HG02840 (cell line): Measurements from ENCODE around the gene CD8B2.
"Not testable (repeated sequence)": the region's sequence is repeated elsewhere in the genome, so short reads cannot be mapped to it uniquely, and the experiment has no call there.

ENCODE experiments used
- ATAC-seq: cut with Tn5 transposase; IDR thresholded peaks from one replicate; pipeline ENCODE4 v1.9.1; 2021; ENCODE audit warnings: mild to moderate bottlenecking, moderate library complexity, moderate number of reproducible peaks; ENCODE audit not compliant: unreplicated experiment, low FRiP score

The CD8B2 gene

DNA sequence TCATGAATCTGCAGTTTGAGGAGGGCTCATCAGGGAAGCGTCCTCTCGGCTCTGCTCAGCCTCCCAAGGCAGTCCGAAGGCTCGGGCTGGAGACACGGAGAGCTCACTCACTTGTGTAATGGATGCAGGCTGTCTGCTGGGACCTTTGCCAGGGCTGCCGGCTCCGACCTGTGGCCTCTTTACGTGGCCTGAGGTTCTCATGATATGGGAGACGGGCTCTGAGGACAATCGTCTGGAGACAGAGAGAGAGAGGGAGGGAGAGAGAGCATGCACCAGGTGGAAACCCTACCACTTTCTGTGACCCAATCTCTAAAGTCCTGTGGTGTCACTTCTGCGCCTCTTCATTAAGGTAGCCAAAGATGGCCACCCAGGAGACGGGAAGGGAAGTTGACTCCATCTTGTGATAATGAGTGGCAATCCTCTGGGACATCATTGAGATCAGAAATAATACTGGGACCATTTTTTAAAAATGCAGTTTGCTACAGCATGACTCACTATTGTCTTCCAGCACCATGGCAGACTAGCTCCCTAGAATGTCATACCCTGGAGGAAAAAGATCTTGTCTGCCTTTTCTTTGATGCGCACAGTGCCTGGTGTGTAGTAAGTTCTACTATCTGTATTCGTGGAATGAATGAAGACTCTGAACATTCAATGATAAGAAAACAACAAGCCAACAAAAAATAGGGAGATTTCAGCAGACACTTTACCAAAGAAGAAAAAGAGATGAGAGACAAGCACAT is 60.2 kb downstream of the CD8B2 start:
- no peak for ATAC-seq

DNA sequence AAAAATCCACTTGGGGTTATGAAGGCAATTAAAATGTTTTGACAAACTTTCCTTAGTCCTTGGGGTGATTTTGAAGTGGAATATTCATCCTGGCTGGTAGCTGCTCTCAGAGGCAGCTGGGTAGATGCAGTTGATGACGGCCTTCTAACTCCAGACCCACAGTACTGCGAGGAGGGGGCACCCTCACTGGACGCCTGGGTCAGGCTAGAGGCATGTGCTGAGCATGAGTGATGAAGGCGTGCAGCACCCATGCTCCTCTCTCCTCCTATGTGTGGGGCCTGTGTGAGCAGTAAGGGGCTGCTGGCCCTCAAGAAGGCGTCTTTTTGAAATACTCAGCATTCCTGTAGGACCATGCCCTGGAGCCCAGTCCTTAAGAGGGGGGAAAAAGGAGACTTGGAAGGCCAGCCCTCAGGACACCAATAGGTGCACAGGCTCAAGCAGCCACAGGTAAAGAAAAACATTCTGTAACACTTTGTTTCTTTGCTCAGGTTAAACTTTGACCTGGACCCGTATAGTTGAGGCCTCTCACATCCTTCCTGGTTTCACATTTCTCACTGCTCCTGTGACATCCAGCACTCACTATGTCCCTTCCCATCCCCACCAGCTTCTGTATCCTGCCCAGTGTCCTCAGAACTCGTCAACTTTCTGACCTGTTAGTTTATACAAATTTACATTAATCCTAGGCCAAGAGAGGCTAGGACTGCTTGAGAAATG is 64.4 kb downstream of the CD8B2 start:
- no peak for ATAC-seq

DNA sequence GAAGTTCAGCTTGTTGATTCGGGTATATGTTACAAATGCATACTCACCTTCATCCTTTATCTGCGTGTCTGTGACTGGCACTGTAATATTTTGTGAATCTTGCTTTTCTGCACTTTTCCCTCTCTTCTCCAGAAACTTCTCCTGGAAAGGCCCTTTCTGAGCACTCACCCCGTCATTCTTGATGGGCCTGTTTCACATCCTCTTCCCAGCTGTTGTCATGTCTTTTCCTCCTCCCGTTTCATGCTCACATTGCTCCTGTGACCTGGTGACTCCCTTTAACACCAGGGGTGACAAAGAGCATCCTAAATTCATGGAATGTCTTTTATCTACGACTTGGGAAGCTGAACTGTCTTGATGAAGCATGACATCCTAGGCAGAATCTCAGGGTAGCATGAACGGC is 65.8 kb downstream of the CD8B2 start:
- ATAC-seq = no peak

DNA sequence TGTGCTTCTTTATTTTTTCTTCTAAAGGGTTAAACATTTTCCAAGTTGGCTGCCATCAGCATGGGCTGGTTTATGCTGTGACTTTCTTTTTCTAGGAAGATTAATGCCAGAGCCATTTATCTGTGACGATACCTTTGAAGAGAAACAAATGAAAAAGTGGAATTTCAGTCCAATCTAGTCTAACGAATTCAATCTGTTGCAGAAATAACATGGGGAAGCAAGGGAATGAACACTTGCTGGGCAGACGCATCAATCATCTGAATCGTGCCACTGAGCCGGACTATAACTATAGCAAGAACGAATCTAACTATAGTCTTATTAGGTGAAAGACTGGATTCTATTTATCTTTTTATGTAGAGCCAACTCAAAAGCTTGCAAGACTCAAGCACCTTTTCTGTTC is 66.2 kb downstream of the CD8B2 start:
- no peak for ATAC-seq

DNA sequence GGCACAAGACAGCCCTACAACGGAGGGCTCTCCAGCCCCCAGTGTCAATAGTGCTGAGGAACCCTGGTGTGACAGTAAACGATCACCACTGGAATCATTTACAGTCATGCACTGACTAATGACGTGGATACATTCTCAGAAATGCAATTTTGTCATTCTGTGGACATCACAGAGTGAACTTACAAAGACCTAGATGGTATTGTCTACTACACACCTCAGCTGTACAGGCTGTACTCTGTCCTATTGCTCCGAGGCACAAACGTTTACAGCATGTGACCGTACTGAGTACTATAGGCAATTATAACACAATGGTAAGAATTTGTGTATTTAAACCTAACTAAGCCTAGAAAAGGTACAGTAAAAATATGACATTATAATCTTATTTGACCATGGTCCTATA is 67.2 kb downstream of the CD8B2 start:
- ATAC-seq = no peak

DNA sequence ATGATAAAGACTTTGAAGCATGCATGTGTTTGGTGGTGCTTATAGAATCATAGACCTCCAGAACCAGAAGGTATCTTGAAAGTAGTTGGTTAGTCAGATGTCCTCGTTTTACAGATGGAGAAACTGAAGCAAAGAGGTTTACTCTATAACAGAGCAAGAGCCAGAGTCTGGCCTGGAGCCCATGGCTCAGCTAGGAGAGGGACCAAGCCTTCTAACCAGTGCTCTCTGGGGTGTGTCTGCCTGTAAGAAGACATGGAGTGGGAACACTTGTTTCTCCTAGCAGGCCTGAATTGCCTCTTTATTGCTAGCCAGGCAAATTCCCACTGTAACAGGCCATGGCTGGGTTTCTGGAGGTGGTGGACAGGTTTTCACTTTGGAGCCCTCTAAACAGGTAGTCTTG is 67.9 kb downstream of the CD8B2 start:
- ATAC-seq = no peak

DNA sequence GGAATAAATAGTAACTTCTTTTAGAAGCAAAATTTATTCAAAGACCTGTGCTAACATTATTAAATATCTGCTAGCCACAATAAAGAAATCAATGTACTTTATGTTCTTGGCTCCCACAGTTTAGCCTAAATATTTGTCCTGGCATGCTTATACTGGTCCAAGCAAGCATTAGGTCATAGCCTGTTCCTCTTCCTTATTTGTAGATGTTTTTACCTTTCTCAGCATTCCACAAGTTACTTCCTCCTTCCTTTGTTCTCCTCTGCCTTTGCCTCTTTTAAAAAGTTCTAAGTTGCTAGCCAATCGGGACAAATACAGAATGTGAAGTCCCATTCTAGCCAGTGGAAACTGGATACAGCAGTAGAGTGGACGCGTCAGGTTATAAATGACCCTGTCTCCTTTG is 72.6 kb downstream of the CD8B2 start:
- ATAC-seq = not testable (repeated sequence)

DNA sequence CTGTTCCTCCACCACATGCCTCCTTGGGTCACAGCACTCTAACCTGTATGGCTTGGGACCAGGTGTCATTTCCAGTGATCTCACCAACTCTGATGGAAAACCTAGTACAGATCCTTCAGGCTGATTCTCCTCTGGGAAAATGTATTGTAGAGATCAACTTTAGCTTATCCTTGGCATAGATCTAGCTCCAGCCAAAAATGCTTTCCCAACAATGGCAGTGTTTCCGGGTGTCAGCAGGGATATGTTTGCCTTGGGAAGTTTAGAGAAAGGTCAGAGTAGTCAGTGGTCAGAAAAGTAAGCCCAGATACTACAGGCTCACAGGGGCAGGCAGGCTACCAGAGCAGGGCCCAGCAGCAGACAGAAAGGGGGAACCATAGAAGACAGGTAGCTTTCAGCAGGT is 73.6 kb downstream of the CD8B2 start:
- no peak for ATAC-seq

DNA sequence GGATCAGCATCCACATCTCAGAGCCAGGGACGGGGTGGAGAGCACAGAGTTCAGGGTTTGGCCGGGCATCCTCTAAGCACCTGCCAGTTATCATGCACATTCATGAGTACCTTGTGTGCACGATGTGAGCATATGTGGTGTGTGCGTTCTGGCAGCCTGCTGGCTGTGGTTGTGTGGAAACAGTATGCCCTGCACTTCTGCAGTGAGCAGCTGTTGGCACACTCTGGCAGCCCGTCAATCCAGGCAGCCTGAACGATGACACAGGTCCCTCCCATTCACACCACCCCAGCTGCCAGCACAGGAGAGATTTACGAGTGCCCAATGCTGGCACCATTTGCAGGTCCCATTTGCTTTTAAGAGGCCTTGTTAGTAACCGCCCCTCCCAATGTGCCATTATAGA is 74.2 kb downstream of the CD8B2 start:
- ATAC-seq = no peak

DNA sequence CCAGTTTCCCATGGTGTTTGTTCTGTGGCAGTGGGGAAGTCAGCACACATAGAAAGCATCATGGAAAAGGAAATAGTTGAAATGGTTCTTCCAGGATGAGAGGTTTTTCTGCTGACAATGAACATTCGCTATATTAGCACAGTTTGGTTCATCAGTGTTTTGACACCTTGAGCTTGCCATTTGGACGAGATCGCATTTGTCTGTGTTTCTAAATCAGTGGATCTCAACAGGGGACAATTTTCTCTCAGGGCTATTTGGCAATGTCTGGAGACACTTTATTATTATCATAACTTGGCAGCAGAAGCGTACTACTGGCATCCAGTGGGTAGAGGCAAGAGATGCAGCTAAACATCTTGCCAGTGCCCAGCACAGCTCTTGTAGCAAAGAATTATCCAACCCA is 74.6 kb downstream of the CD8B2 start:
- ATAC-seq = no peak

DNA sequence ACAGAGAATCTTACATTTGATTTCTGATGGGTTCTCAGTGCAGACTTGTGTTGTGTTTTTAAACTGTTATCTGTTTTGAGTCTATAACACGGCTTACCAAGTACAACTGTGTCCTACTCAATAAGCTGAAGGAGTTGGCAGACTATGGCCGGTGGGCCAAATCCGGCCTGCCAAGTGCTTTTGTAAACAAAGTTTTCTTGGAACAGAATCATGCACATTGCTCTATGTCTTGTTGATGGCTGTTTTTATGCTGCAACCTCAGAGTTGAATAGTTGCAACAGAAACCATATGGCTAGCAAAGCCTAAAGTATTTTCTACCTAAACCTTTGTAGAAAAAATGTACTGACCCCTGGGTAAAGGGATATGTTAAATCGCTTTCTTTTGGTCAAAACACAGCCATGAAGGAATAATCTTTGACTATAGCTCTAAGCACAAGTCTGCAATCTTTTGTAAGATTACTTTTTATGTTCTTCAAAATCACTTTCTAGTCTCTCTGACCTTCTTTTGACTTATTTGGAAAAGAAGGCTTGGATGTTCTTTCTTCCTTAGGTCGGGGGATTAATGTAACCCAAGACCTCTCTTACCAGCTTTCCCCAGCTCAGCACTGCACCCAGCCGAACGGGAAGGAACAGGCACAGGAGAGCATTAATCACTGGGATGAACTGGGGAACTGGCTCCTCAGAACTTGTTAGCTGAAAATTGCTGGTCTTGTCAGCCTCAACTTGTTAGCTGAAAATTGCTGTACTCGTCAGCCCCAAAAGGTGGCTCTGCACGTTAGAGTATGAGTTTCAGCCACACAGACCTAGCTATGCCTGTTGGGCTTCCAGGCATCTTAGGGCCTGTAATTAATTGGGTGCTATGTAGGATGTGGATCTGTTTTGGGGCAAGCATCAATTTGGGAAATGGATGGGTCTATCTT is 75.4 kb downstream of the CD8B2 start:
- ATAC-seq = no peak

DNA sequence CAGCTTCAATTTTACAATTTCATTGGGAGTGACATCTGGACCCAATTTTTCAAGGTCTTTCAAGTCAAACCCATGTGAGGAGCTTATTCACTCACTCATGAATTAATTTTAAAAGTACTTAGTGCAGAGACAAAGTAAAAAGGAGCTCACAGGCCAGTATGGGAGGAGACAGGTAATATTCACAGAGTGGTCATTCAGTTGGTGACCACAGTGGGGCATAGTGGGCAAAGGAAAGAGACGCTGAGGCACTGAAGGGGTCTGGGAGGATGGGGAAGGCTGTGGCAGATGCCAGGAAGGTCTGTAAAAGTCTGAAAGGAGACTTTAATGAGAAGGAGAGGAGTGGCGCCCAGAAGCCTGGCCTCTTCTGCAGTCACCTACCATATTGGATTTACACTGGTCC is 76.0 kb downstream of the CD8B2 start:
- ATAC-seq = no peak

DNA sequence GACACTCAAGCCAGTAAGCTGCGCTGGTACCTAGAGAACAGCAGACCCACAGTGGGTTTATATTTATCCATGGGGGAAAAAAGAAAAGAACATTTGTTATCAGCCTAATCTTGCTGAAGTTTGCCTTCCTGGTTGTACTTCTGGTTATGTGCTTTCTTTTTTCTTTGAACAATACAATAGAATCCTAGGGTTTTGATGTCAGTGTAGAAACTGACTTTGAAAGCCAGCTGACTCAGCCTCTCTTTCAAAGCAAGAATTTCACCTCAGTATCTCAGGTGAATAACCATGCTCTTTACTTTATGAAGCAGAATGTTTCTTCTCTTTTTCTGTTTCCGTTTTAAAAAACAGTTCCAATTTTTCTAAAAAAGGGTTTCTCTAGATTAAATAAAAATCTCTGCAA is 78.4 kb downstream of the CD8B2 start:
- ATAC-seq = no peak

DNA sequence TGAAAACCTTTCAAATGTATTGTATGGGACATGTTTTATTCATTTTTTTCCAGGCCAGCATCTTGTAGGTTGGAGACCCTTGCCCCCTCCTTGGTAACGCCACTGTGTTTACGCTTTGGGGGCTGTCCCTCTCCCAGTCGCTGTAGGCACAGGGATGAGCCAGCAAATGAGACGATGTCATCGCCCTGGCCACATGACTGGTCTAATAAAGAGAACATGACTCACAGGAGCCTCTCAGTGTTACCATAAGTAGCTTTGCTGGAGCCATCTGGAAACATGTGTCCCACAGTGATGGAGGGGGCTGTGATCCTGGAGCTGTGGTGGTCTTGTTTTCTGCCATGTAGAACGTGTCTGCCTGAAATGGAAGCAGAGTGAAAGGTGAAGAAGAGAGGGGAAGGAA is 78.9 kb downstream of the CD8B2 start:
- no peak for ATAC-seq

DNA sequence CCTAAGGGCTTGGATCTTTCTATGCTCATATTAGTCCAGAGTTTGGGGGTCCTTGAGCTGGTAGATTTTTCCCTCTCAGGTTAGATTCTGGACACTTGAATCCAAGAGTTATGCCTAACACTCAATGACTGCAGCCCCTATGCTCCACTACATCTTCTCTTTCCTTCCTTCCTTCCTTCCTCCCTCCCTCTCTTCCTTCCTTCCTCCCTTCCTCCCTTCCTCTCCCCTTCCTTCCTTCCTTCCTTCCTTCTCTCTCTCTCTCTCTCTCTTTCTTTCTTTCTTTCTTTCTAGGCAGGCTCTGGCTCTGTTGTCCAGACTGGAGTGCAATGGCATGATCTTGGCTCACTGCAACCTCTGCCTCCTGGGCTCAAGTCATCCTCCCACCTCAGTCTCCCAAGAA is 79.3 kb downstream of the CD8B2 start:
- ATAC-seq = not testable (repeated sequence)

DNA sequence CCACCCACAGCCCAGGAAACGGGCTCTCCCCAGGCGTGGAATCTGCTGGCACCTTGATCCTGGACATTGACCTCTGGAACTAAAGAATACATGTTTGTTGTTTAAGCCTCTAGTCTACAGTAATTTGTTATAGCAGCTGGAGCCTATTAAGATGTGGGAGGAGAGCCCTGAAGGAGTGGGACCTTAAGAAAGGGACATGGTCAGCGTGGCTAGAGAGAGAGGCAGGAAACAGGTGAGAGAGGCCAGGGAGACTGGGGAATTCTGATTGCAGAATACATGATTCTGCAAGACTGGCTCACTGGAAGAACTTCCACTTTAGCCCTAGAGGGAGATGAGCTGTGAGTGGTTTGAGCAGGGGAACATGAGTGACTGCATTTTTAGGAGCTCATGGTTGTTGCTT is 83.2 kb downstream of the CD8B2 start:
- ATAC-seq = no peak
